ENCODE measurements around the gene GATD1. TPM values are rescaled to one million over a fixed set of nuclear protein-coding genes. Genes with fewer than 3 reads are reported as not detected.
"Not testable (repeated sequence)": the region's sequence is repeated elsewhere in the genome, so short reads cannot be mapped to it uniquely, and the experiment has no call there.

Gene GATD1
- total RNA-seq, 1 experiment from 2014 or later: 41.7 TPM

DNA sequence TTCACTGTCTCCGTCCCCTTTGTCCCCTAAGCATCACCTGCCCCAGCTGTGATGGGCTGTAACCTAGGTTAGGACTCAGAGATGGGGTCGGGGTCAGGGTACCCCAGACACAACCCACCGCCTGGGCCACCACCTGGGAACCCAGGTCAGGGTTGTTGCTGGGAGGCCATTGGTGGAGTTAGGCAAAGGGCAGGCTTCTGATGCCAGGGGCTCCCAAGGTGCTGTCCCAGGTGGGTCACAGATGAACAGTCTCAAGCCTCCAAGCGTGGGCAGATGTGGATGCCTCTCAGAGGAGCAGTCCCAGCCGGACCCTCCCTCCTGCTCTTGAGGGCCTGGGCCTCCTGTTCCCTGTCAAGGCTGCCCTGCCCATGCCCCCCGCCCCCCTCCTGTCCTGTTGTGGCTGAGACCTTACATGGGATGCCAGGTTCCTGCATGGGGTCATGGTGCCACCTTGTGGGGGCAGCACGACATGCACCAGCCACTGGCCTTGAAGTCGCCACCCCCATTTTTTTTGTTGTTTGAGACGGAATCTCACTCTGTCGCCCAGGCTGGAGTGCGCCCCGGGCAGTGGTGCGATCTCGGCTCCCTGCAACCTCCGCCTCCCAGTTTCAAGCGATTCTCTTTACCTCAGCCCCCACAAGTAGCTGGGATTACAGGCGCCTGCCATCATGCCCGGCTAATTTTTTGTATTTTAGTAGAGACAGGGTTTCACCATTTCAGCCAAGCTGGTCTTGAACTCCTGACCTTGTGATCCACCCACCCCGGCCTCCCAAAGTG is 12.1 kb downstream of the GATD1 start:
- DNase-seq (ENCODE audit: low read depth): peak; percentile 44

DNA sequence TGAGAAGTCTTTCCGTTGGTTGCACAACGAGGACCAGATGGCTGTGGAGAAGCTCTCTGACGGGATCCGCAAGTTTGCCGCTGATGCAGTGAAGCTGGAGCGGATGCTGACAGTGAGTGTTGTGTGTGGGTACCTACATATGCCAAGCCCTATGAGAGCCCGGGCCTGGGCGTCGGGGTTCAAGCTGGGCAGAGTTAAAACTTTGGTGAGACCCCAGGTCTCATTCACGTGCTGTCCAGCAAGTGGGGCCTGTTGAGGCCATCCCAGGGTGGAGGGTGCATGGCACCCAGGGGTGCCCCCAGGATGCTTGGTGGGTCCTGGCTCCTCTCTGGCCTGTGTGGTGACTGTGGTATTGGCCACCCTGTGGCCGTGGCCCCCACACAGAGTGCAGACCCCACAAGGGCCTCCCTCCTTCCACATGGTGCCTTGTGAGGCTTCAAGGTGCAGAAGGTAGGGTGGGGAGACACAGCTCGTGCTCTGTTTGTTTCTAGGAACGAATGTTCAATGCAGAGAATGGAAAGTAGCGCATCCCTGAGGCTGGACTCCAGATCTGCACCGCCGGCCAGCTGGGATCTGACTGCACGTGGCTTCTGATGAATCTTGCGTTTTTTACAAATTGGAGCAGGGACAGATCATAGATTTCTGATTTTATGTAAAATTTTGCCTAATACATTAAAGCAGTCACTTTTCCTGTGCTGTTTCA is 12.8 kb downstream of the GATD1 start:
- no peak for DNase-seq (ENCODE audit: low read depth)

DNA sequence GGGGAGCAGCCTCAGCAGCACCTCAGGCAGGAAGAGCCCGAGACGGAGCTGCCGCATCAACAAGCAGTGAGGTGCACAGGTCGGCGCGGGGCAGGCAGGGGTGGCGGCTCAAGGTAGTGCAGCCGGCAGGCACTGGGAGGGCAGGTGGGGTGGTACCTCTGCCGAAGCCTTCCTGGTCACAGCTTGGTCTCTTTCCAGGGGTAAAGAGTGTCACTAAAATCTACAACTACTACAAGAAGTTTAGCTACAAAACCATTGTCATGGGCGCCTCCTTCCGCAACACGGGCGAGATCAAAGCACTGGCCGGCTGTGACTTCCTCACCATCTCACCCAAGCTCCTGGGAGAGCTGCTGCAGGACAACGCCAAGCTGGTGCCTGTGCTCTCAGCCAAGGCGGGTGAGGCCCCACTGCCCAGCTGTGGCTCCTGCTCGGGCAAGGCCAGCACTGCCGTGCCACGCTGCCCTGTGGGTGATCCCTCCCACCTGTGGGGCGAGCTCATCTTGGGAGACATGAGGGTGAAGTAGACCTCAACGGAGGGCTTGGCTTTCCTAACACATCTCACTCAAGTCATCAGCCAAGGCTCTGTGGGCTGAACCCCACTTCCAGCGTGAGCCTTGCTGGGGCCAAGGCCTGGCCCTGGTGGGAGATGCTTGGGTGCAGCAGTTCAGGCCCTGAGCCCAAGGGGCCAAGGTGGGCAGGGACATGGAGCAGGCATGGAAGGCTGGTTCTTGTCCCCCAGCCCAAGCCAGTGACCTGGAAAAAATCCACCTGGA is 13.6 kb downstream of the GATD1 start:
- no peak for DNase-seq (ENCODE audit: low read depth)

DNA sequence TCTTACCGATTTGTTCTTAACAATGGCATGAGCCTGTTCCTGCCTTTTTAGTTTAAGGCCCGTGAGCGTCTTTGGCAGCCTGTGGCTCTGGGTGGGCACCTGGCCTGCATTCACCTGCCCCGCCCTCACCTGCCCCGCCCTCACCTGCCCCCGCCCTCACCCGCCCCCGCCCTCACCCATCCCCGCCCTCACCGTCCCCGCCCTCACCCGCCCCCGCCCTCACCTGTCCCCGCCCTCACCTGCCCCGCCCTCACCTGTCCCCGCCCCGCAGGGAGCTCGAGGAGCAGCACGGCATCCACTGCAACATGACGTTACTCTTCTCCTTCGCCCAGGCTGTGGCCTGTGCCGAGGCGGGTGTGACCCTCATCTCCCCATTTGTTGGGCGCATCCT is 14.2 kb downstream of the GATD1 start:
- no peak for DNase-seq (ENCODE audit: low read depth)

DNA sequence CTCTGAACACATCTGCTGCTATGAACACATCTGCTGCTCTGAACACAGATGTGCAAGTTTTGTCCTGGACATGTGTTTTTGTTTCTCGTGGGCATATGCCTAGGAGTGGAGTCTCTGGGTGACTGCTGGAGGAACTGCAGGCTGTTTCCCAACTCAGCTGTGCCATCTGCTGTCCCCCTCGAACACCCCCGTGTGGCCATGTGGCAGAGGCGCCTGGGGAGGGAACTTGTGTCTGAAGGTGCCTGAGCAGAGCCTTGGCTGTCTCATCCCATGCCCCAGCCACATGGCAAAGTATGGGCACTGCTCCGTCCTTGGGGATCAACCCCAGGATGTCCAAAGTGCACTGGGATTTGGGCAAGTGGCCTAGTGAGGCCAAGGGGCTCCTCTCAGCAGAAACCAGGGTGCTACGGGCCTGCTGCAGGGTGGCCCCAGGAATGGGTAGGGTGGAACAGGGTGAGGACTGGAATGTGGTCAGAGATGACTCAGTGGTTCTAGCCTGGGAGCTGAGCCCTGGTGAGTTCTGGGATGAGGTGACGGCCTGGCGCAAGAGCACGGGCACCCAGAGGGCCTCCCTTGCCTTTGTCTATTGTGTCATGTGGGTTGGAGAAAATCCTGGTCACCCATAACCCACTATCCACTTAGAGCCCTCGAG is 14.7 kb downstream of the GATD1 start:
- DNase-seq (ENCODE audit: low read depth): peak; percentile 88

DNA sequence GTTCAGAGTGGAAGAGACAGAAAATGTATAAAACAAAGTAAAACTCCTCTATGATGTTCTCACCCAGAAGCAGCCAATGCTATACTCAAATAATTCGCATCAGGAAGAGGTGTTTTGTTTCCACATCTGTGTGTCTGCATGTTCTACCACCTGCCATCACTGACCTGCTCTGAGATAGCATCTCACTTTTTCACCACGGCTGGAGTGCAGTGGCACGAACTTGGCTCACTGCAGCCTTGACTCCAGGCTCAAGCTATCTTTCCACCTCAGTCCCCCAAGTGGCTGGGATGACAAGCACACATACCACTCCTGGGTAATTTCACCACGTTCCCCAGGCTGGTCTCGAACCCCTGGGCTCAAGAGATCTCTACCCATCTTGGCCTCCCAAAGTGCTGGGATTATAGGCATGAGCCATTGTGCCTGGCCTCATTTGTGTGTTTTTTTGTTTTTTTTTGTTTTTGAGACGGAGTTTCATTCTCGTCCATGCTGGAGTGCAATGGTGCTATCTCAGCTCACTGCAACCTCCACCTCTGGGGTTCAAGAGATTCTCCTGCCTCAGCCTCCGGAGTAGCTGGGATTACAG is 15.7 kb downstream of the GATD1 start:
- no peak for DNase-seq (ENCODE audit: low read depth)

DNA sequence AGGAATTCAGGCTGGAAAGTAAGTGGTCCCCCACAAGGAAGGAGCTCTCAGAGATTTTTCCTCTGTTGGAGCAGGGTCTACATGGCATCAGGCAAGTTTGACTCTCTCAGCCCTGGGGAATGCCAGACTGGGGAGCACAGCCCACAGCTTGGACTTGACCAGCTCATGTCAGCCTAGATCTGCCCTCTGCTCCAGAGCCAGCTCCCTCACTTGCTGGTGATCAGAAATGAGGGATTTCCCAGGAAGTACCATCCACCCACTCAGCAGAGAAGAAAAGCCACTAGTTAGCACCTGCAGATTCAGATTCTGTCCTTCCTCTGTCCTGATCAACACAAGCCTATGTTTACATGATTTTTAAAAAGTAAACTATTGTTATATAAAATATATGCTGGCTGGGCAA is 17.1 kb downstream of the GATD1 start:
- DNase-seq (ENCODE audit: low read depth): no peak

DNA sequence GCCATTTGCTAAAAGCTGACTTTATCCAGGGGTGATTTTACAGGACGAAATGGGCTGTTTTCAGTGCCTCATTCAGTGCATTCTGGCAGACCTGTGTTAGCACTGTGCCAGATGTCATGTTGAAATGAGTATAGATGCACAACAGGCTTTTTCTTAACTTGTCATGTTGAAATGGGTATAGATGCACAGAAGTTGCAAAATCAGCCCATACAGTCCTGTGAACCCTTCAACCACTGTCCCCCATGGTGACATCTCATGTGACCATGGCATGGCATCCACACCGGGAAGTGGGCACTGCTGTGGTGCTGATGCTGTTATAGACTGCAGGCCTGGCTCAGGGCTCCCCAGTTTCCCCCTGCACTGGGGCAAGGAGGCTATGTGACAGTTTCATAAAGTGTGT is 27.6 kb downstream of the GATD1 start:
- DNase-seq (ENCODE audit: low read depth): no peak

DNA sequence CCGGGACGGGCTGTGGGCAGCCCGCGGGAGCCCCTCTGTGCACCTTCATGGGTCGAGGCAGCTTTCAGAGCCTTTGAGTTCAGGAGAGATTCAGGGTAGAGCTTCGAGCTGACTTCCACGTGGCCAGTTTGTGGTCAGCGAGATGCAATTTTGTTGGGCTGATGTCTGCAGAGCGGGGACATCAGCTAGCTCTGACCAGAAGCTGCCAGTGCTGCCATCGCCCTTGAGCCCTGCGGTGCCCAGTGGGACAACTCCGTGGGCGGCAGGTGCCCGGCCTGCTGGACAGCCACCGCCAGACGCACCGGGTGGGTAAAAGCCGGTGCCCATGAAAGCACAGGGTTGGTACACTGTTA is 29.3 kb downstream of the GATD1 start:
- DNase-seq (ENCODE audit: low read depth): no peak

DNA sequence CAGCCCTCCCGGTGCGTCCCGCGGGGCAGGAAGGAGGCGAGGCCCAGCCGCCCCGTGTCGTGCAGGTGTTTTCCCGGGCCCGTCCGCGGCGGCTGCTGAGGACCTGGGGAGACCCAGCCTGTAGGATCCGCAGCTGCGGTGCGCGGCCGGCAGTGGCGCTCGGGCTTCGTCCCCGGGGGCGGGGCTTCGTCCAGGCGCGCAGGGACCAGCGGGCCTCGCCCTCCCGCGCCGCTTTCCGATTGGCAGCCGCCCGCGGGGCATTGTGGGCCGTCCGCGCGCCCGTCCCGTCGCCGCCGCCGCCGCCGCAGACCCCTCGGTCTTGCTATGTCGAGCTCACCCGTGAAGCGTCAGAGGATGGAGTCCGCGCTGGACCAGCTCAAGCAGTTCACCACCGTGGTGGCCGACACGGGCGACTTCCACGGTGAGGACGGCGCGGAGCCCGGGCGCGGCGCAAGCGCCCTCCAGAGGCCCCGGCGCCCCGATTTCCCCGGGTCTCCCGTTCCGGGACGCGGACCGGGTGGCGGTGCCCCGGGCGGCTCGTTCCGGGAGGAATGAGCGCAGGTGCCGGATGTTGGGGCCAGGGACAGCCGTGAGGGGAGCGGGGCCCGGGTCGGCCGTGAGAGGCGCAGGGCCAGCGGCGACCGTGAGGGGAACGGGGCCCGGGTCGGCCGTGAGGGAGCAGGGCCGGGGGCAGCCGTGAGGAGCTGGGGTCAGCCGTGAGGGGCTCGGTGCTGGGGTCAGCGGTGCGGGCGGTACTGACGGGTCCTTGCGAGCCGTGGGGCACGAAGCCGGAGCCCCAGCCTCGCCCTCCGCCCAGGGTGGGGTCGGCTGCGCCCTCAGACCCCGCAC is 29.9 kb downstream of the GATD1 start, which contains the start of gene TALDO1:
TSS of gene TALDO1 (plus strand) at position 307 of the 849 bp plus-strand sequence. CDS start at position 325, 18 bp downstream.
- DNase-seq (ENCODE audit: low read depth): peak; percentile 76

DNA sequence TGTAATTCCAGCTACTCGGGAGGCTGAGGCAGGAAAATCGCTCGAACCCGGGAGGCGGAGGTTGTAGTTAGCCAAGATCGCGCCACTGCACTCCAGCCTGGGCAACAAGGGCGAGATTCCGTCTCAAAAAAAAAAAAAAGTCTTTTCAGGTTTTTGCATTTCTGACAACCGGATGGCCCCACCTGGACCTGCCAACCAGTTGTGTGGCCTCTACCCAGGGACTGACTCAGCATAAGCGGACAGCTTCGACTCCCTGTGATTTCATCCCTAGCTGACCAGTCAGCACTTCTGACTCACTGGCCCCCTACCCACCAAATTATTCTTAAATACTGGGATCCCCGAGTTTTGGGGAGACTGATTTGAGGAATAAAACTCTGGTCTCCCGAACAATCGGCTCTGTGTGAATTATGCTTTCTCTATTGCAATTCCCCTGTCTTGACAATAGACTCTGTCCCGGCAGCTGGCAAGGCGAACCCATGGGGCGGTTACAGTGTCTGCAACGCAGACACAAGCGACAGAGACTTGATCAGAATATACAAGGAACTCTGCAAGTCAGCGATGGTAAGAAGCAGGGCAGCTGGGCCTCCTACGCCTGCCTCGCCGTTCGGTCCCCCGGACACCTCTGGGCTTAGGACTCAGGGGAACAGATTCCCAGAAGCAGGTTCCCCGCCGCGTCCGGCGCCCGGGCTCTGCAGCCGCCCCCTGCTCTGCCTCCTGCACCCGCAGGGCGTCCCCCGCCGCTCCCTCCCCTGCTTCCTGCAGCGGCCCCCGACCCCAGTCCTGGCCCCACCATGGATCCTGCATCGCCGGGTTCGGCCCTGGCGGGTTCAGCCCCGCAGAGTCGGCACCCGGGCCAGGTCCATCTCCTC is 30.8 kb downstream of the GATD1 start:
- no peak for DNase-seq (ENCODE audit: low read depth)

DNA sequence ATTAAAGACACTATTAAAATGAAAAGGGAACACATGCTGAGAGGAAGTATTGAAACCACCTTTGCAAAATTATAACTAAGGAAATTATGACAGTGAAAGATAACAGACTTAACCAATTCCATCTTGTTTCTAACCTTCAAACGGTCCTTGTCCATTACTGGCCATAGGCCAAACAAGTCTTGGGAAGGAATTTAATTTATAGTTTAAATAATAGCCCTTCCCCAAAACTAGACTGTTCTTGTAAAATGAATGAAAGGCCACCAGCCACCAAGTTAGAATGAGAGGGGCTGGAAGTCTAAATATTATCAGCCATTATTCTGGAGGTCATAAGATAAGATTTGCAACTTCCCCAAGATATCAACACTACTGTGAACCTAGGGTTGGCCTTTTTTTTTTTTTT is 31.9 kb downstream of the GATD1 start:
- DNase-seq (ENCODE audit: low read depth): no peak

DNA sequence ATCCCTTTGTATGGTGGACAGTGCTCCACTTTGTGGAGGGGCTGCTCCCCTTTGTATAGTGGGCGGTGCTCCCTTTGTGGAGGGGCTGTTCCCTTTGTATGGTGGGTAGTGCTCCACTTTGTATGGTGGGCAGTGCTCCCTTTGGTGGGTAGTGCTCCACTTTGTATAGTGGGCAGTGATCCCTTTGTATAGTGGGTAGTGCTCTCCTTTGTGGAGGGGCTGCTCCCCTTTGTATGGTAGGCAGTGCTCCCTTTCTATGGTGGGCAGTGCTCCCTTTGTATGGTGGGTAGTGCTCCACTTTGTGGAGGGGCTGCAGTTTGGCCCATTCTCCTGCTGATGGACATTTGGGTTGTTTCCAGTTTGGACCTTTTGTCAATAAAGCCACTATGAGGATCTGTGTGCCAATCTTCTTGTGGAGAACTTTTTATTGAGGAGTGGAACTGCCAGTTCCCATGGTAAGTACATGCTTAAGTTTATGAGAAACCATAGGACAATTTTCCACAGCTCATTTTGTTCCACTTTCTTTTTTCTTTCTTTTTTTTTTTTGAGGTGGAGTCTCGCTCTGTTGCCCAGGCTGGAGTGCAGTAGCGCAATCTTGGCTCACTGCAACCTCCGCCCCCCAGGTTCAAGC is 34.6 kb downstream of the GATD1 start:
- DNase-seq (ENCODE audit: low read depth): no peak

DNA sequence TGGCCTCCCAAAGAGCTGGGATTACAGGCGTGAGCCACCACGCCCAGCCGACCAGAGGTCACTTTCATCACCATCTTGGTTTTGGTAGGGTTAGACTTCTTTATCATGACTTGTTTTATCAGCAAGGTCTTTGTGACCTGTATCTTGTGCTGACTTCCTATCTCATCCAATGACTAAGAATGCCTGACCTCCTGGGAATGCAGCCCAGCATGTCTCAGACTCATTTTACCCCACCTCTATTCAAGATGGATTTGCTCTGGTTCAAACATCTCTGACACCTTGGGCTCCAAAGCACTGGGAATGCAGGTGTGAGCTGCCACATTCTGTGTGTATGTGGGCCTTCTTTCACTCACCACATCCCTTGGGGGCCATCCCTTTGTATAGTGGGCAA is 35.1 kb downstream of the GATD1 start:
- no peak for DNase-seq (ENCODE audit: low read depth)

DNA sequence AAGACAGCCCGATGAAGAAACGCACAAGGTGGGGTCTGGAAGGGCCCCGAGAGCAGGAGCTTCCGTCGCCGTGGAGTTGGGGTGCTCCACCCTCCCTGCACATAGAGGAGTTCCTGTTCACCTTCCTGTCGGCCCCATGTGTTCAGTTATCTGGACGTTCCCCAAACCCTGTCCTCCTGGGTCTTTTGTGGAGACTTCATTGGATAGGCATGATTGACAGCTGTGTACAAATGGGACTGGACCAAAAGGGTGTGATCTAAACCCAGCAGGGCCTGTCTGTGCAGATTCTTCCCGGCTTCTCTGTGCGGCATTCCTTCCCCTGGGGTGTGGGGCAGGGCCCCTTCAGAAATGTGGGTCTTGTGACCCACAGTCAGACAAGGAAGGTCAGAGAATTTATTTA is 39.4 kb downstream of the GATD1 start:
- not testable (repeated sequence) for DNase-seq (ENCODE audit: low read depth)

DNA sequence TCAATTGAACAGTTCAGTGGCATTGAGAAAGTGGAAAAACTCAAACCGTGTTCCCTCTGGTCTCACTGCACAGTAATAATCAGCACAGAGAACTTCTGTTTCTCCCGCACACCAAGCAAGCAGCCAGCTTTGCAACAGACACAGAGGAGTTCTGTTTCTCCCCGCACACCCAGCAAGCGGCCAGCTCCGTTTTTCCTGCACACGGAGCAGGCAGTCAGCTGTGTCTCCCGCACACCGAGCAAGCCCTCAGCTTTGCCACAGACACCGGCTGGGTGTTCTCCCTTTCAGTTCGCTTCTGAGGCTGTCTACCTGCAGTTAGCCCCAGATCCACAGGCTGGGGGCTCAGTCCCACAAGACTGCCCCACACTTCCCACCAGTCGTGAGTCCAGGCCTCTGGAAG is 39.9 kb downstream of the GATD1 start:
- no peak for DNase-seq (ENCODE audit: low read depth)

DNA sequence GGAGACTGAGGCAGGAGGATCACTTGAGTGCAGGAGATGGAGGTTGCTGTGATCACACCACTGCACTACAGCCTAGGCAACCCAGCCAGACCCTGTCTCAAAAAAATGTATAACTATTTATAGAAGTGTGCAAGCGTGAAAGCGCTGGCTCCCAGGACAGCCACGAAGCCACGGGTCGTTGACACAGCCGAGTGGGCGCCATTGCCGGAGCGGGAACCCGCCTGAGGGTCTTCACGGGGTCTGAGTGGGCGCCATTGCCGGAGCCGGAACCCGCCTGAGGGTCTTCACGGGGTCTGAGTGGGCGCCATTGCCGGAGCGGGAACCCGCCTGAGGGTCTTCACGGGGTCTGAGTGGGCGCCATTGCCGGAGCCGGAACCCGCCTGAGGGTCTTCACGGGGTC is 42.7 kb downstream of the GATD1 start:
- not testable (repeated sequence) for DNase-seq (ENCODE audit: low read depth)

DNA sequence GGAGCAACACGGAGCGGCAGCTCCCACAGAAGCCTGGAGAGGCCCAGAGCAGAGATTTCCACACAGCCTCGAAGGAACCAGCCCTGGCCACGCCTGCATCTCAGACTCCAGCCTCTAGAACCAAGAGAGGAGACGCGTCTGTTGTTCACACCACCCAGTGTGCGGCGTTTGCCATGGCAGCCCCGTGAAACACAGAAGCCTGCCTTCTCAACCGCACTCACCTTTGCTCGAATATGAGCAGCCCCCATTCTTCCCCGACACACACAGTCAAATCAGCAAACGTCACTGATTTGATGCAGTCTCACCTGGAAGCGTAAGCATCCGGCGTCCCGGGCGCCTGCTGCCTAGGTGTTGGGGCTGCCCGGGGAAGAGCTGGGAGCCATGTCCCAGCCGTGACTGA is 44.2 kb downstream of the GATD1 start:
- no peak for DNase-seq (ENCODE audit: low read depth)

DNA sequence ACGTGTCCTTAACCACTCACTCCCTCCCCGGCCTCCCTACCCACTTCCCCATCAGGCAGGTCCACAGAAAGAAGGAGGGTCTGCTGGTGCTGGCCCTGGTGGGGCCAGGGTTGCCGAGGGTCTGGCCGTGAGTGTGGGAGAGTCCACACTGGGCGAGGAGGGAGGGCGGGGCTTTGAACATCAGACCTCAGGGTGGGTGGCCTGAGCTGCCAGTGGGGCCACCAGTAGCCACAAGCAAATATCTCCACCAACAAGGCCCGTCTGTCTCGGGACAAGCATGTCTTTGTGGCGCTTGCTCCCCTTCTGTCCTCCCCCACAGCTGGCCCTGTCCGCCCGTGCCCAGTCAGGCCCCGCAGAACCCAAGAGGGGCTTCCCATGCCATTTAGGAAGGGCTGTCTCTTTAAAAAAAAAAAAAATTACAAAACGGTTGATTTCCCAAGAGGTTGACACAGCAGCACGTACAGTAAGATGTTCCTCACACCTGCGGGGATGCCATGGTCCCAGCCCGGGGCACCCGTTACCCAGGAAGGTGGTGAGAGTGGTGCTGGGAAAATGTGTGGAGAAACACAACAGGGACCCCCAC is 47.7 kb downstream of the GATD1 start:
- no peak for DNase-seq (ENCODE audit: low read depth)

Data from LHCN-M2 (cell line).